Stimulated activated CD4-positive, alpha-beta T cell treated with anti-CD3 and anti-CD28 coated beads, Interleukin-2, amount 100 ng/mL, for 4 hours (primary cell): ENCODE results near the gene SUSD1.

Experiments used
- DNase-seq: peaks from one replicate; pipeline ENCODE4 v3.0.0-alpha.2; 2020; ENCODE audit warnings: low read depth

SUSD1 gene

DNA sequence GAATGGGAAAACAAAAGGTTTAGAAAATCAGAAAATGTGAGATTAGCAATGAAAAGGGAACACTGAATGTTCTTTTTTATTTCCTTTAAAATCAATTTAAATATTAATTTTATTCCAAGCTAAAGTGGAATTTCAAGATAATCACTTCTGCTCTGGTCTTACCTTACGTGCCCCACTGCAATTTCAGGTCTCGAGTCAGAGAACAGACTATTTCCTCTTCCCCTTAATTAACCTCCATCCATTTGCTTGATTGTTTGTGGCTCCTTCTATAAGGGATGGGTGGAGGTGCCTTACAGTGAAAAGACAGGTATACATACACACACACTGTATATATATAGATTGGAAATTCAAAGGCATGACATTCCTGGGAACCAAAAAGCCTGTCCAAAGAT, 137.1 kb downstream of the SUSD1 start:
- DNase-seq: no peak

DNA sequence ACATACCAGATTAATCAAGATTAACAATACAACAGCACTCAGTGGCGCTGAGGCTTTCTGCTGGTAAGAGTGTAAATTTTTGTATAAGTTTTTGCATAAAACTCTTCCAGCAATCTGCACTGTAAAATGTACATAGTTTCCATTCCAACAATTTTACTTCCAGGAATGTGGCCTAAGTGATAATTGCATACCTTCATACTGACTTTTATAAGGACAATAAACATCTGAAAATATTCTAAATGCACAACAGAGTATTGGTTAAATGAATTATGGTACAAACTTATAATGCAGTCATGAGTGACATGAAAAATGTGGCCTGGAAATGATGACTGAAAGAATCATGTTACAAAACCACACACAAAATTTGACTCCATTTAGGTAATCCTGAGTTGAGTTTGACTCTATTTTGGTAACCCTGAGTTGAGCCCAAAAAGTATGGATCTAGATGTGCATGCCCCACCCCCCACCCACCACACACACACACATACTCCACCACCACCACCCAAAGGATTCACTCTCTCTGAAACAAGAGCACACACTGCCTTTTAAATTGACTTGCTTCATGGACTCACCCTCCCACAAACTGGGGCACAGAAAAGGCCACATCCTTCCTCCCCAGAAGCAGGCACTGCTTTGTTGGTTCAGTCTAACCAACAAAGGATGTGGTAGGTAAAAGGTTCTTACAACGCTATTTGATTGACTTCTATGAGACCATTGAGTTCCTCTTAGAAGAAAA, 137.6 kb downstream of the SUSD1 start:
- DNase-seq: peak; percentile 29

DNA sequence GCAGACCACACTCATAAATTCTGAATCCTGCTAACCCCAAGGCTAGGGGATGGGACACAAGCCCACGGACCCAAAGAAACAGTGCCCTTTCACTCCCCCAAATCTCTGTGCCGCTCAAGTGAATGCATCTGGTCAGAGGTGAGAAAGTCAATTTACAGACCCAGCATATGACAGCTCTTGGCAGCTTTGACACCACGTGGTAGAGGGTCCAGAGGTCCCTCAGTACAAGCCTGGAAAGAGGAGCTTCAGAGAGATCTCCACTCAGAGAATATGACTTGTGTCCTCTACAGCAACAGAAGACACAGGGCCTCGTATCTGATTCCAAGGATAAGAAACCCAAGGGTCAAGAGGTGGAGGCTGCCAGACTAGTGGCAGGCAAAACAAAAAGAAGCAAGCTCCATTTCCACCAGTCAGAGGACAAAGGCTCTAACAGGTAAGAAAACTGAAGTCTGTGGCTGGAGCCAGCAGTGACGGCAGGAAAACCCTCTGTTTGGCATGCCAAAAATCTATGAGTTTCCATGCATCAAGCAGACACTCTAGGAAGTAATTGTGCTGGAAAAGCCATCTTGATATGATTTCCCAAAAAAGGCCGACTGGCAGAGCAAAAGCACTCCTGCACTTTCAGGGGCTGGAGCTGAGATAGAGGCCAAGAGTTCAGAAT, 139.8 kb downstream of the SUSD1 start:
- no peak for DNase-seq

DNA sequence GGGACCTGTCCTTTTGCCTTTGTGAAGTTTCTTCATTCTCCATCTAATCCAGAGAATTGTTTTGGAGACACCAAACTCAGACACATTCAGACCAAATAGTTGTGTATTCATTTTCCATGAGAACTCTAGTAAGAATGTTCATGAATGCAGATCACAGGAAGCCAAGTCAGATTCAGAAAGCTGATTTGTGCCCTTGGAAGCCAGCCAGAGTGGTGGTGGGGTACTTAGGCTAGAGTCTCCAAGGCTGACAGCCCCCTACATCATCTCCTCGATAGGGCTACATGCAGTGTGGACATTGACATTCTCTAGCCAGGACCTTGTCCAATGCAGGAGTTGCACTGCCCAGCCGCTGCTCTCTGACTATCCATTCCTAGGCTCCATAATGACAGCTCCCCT, 140.9 kb downstream of the SUSD1 start:
- no peak for DNase-seq

DNA sequence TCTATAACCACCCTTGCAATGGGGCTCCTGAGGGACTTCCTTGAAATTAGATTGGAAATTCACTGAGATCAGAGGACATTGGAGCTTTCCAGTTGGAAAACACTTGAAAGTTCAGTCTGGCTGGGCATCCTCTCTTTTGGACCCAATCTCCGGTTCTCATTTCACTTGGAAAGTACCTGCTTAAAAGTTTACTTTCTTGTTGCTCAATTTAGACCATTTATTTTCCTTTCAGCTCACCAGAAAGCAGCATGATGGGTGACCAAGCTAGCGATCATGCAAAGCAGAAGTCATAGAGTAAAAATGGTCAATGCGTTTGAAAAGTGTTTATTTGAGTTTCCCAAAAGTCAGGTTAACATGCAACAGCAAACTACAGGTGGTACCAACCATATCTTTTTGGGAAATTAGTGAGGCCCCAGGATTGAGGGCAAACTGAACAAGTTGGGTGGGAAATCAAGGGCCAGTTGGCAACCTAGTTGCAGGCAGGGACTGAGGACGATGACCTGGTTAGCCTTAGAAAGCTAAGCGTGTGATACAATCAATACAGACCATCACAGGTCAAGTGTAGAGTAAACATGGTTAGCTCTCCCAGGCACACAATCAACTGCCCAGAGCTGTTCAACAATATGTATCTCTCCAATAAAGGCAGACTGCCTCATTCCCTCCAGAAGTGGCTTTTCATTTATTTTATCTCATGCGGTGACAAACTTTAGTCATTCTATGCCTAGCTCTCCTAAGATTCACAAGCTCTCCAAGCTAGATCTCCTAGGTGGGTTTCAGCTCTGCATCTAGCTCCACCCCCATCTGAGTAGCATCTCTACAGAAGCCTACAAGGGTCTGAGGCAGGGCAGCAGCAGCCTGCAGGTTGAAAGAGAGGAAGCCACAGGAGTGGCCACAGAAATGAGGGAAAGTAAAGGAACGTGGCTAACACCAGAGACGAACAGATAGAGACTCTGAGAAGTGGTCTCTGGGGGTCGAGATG, 141.6 kb downstream of the SUSD1 start:
- no peak for DNase-seq

DNA sequence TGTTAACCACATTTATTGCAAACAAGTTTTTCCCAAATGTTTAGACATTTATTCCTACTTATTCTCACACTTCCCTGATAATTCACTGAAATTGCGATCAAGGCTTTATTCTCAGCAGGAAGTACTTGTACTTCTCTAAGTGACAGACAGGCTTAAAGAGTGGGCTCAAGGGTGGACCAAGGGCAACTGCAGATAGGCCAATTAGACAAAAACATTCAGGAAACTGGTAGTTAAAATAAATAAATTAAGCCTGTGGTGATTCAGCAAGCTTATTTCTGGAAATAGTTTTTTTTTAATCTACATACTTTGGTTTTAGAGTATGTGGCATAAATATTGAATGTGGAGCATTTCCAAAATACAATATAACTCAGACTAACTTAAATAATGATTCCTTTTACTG, 142.4 kb downstream of the SUSD1 start:
- DNase-seq: no peak

DNA sequence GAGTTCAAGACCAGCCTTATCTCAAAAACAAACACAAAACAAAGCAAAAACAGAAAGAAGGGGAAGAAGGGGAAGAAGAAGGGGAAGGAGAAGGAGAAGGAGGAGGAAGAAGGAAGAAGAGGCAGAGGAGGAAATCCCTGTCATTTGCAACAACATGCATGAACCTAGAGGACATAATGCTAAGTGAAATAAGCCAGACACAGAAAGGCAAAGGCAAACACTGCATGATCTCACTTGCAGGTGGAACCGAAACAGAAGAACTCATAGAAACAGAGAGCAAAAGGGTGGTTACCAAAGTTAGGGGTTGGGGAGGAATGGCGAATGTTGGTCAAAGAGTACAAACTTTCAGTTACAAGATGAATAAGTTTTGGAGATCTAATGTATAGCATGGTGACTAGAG, 143.1 kb downstream of the SUSD1 start:
- DNase-seq: no peak

DNA sequence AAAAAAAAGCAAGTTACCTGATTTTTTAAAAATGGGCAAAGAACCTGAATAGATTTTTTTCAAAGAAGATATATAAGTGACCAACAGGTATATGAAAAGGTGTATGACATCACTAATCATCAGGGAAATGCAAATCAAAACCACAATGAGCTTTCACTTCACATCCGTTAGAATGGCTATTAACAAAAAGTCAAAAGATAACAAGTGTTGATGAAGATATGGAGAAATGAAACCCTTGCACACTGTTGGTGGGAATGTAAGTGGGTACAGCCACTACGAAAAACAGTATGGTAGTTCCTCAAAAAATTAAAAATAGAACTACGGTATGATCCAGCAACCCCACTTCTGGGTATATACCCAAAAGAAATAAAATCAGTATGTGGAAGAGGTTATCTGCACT, 143.7 kb downstream of the SUSD1 start:
- no peak for DNase-seq

DNA sequence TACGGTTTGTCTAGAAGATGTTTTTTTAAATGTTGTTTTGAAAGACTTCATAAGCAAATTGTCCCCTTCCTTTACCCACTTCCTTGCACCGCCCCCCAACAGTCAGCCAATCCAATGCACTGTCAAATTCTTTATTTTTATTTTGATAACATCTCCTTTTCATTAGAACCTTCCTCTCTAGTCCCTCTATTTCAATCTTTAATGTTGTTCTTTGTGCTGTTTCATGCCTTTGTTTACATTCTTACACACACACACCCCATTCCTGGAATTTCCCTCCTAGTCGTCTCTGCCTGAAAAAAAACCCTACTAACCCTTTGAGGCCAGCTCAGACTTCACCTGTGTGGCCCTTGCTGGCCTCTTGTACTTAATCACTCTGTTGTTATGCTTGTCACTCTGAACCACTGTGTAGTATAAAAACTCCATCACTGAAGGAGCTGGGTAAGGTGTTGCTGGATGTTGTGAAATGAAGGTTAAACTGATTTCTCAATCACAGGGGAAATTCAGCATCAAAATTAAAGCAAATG, 145.1 kb downstream of the SUSD1 start:
- DNase-seq: no peak

DNA sequence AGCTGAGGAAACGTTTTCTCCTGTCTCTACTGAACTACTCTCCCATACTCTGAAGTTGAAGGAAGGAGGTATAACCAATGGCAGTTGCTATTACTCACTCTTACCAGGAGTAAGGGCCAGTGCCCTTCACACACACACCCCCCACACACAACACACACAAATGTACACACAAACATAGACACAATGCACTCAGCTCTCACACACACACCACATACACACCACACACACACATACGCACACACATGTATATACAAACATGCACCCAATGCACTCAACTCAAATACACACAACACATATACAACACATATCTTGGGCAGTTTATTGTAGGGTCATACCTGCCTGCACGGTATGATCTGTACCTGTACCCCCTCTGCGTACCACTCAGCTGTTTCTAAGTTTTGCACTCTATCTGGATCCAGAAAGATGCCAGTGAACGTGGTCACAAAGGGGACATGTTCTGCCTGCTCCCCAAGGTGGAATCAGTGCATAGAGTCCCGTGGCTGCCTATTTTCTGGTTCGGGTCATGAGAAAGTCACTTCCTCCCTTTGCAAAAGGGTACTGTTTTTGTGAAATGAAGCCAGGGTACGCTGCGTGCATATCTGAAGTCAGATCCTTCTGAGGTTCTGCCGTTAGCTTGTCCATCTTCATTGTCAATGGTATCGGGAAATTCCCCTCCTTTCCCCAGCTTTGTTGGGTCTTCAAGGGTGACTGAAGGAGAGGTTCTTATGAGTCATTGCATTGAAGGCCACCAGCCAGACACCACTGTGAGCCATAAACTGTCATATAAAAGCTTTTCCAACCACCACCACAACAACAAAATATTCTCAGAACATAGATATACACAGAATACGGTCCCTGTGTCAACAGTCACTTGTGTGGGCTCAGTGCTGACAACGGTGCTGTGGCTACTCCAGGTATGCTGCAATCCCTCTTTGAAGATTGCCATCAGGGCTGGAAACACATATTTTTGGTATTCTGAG, 146.6 kb downstream of the SUSD1 start:
- DNase-seq: no peak

DNA sequence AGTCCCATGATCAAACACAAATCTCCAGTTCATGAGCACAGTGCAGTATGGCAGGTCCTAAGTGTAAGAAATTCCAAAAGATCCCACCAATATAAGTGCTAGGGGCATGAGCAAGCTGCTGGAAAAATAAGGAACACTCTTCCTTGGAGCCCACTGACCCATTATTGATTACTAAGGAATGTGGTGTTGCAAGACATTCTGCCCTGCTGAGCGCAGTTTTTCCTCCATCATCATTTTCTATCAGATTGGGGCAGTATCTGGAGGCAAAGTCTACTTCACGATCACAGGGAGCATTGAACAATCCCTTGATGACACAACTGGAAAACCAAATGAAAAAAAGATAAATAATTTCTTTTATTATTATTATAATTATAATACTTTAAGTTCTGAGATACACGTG, 149.2 kb downstream of the SUSD1 start:
- no peak for DNase-seq

DNA sequence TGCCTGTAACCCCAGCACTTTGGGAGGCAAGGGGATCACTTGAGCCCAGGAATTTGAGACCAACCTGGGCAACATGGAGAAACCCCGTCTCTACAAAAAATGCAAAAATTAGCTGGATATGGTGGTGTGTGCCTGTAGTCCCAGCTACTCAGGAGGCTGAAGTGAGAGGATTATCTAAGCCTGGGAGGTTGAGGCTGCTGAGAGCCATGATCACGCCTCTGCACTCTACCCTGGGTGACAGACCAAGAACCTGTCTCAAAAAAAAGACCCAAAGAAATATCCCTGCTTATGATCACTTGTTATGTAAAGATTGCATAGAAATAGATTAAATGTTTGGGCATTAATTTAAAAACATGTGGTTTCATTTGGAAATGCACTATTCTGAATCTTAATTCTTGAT, 153.4 kb downstream of the SUSD1 start:
- no peak for DNase-seq

DNA sequence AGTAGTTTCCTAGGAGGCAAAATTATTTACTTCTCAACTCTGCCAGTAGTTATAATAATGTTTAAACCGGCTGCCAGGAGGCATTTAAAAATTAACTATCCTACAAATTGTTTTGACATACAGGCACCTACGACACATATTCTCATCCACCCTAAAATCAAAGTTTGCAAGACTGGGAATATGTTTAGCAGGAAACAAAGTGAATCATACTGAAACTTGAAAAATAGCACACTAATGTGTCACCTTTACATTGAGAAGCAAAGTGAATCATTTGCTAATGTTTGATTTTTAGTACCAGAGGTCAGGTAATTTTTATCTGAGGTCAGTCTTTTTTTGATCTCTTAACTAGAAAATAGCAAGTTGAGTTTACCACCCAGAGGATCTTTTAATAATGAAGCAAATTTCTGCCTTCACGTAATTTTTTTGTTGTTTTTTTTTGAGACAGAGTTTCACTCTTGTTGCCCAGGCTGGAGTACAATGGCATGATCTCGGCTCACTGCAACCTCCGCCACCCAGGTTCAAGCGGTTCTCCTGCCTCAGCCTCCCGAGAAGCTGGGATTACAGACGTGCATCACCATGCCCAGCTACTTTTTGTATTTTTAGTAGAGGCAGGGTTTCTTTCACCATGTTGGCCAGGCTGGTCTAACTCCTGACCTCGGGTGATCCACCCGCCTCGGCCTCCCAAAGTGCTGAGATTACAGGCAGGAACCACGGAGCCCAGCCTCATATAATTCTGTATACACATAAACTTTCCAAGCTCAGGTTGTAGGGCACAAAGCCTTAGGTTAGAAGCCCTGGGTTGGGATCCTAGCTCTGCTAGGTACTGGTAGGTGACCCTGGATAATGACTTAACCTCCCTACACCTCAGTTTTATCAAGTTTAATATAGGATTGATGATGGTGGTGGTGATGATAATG, 154.2 kb downstream of the SUSD1 start:
- no peak for DNase-seq

DNA sequence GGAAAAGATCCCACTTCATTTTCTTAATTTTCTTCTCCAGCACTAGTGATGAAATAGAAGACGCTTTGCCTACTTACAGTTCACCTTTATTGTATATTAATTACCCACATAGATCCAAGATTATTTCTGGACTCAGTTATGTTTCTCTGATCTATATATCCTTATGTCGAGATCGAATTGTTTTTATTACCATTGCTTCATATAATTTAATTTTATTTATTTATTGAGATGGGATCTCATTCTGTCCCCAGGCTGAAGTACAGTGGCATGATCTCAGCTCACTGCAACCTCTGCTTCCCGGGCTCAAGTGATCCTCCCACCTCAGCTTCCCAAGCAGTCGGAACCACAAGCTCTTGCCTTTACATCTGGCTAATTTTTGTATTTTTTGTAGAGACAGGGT, 157.2 kb downstream of the SUSD1 start:
- DNase-seq: no peak

DNA sequence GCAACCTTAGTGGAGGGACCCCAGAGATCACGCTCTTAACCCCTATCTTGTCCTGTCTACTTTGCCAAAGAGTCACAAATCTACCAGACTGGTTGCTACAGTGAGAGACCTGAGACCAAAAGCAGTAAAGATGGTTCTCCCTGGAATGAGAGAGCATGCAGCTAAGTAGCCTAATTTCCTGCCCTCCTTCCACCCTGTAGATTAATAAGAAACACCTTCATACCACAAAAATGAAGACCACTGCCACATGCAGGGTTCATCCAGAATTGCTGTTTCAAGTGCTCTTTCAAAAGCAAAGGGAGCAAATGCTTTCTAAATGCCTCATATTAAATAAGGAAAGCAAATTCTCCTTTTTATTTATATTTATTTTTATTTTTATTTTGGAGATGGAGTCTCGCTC, 159.4 kb downstream of the SUSD1 start:
- no peak for DNase-seq

DNA sequence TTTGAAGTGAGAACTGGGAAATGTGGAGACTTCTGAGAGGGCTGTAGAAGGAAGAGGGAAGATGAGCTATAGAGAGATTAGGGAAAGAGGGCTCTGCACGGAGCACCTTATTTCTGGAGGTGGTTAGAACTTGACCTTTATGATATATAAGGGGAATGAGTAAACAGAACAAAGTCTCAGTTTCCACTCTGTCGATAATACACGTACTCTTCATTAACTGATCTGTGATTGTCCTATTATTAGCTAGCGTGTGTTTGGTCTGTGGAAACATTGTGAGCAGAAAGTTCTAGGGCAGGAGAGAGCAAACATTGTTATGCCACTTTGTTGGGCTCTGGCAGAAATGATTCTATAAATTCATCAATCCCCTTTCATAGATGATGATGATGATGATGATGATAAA, 159.9 kb downstream of the SUSD1 start:
- no peak for DNase-seq

DNA sequence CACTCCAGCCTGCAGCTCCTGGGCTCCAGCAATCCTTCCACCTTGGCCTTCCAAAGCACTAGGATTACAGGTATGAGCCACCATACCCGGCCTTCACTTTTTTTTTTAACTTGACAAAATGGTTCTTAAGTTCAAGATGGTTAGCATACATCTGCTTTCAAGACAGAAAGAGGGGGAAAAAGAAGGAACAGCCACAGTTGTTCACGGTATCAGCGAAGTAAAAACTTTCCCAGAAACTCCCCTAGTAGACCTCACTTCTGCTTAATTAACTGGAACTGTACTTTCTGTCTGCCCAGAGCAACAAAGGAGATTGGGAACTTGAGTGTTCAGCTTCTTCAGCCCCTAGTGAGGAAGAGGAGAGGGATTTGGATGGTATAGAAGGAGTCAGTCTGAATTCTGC, 161.8 kb downstream of the SUSD1 start:
- DNase-seq: no peak

DNA sequence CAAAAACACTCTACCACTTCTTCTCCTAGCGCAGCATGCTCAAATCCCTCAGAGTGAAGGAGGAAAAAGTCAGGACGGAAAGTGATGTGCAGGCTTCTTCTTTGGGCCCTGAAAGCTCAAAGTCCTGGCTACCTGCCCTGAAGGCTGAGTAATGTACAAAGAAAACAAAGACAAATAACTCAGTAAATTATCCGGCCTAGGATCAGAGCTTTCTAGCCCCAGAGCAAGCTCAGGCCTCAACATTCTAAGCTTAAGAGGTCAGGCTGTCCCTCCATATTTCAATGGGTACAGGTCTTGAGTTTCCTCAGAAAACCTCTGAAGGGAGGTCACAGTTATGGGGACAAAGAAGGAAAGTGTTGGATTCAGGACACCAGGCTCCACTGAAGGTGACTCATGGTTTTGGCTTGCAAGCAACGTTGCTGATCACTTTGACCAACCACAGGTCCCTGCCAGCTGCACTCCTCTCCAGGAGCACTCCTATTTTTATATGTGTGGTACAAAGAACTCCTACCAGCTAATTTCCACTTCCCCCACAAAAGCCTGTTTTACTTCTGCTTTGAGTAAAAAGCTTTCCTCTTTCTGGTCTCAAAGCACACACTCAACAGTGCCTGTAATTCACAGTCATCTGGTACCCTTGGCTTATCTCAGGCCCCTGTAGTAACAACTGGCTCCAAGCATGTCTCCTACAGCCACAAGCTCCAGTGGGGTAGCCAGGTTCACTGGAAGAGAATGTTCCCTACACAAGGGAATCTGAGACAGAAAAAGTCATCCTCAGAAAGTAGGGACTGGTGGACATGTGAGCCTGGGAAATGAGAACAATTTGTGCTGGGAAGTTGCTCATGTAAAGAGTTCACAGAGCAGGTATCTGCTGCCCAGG, 162.8 kb downstream of the SUSD1 start:
- DNase-seq: no peak

DNA sequence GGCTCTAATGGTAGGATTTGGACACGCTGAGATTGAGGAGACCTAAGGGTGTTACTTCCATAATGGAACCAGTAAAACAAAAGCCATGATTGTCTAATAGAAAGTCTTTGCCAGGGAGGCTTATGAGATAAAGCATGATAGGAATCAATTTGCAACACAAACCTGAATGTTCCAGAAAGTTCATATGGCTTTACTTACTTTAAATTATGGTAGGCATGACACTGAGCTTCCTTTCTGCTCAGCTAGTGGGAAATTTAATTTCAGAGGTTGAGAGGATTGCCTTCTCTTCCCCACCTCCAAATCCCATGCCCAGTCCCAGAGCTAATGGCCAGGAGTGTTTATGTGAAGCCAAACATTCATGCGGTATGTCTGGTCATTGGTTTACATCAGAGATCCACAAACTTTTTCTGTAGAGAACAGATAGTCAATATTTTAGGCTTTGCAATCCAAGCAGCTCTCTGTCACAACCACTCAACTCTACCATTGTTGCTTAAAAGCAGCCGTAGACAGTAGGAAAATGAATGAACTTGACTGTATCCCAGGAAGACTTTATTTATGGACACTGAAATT, 164.0 kb downstream of the SUSD1 start:
- DNase-seq: no peak
